Naive B cell (primary cell): Measurements from ENCODE around the gene SSR1. TPM values are rescaled to one million over a fixed set of nuclear protein-coding genes. Genes with fewer than 3 reads are reported as not detected.
"Not testable (repeated sequence)": the region's sequence is repeated elsewhere in the genome, so short reads cannot be mapped to it uniquely, and the experiment has no call there.

Experiments
- ATAC-seq, 2 donors: fragments of 150-1000 bp; cut with Tn5 transposase; 2 replicates each; pipeline ENCODE4 v1.10.0; 2021; ENCODE audit warnings: low read depth in 2 of 2, mild to moderate bottlenecking in 2 of 2, moderate library complexity in 2 of 2
- DNase-seq: peaks from one replicate; pipeline ENCODE4 v3.0.0; 2022
- H3K27ac Mint-ChIP-seq, 6 donors: one replicate each; pipeline ENCODE4 v1.8.0; 2020 to 2022; ENCODE audit warnings: mild to moderate bottlenecking in 6 of 6, mixed read lengths in 6 of 6, moderate library complexity in 5 of 6, inconsistent platforms in 2 of 6
- H3K27me3 Mint-ChIP-seq, 3 donors: one replicate each; pipeline ENCODE4 v1.8.0; 2021 to 2022; ENCODE audit warnings: mixed read lengths in 3 of 3, mild to moderate bottlenecking in 1 of 3
- H3K36me3 Mint-ChIP-seq, 2 donors: one replicate each; pipeline ENCODE4 v1.8.0; 2020 to 2022; ENCODE audit warnings: mixed read lengths in 2 of 2, inconsistent platforms in 1 of 2, mild to moderate bottlenecking in 1 of 2
- H3K4me1 Mint-ChIP-seq, 3 donors: one replicate each; pipeline ENCODE4 v1.8.0; 2020 to 2022; ENCODE audit warnings: mixed read lengths in 3 of 3, inconsistent platforms in 1 of 3, mild to moderate bottlenecking in 1 of 3, moderate library complexity in 1 of 3
- H3K4me3 Mint-ChIP-seq, 8 donors: one replicate each; pipeline ENCODE4 v1.8.0; 2020 to 2022; ENCODE audit warnings: mild to moderate bottlenecking in 8 of 8, mixed read lengths in 8 of 8, moderate library complexity in 8 of 8, inconsistent platforms in 2 of 8
- H3K9me3 Mint-ChIP-seq, 7 donors: one replicate each; pipeline ENCODE4 v1.8.0; 2020 to 2022; ENCODE audit warnings: mixed read lengths in 7 of 7, mild to moderate bottlenecking in 5 of 7, inconsistent platforms in 2 of 7, moderate library complexity in 1 of 7
- polyA plus RNA-seq, 6 donors: library from polyadenylated mRNA; unstranded; fragments of 300-500 nt; fragmentation: Illumina TruSeq; gene quantifications; one replicate each; pipeline ENCODE4 v1.2.3, GENCODE V29; 2021; ENCODE audit warnings: low read depth in 6 of 6

Gene SSR1
- polyA plus RNA-seq: 100 to 1,000 TPM; 122 to 167 (median 147) TPM

DNA sequence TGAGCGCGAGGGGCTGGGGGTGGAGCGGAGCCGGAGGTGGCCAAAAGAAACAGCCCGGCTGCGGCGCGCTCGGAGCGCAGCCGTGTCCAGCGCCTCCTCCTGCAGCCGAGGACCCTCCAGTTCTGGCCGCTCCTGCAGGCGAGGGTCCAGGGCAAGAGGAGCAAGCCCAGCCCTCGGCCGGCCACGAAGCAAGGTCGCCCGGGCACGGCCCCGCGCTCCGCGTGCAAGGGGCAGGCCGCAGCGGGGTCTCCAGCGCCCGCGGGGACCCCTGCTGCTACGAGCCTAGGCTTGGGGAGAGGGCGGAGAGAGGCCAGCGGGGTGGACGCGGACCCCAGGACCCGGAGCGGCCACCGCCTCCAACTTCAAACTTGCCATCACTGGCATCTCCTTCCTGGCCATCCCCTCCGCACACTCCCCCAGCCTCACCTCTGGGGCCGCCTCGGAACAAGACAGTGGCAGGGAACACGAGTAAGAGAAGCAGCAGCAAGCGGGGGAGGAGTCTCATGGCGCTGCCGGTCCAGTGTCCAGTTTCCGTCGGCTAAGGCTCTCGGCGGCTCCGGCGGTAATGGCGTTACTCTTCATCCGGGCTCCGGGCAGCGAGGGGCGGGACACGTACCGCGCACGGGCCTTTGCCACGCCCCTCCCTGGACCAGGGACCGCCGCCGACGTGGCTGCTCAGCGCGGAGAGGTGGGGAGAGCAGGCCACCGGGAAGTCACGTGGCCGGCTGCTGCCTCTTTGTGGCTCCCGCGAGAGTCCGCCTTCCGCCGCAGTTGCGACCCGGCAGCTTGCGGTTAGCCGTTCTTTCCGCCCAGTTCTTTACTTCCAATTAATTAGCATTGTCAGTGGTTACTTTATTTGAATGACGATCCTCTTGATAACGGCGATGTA, at the start of gene SSR1:
Gene SSR1, minus strand, starts transcription at position 584 of the 889 bp plus-strand sequence. Its CDS starts 79 bp downstream, at position 505.
- peak within 1 kb of the TSS; percentile 91 to 96 (median 94) for H3K27ac Mint-ChIP-seq
- peaks cover 7 to 23% of the 10 kb centered on the region in 2 donors for H3K36me3 Mint-ChIP-seq
- H3K4me3 Mint-ChIP-seq: peak within 1 kb of the TSS; percentile 94 to 99 (median 96)
- peaks cover 13 to 48% (median 28%) of the 10 kb centered on the region in 3 donors for H3K4me1 Mint-ChIP-seq
- no peaks in the 10 kb centered on the region for H3K27me3 Mint-ChIP-seq
- H3K9me3 Mint-ChIP-seq: no peaks in the 10 kb centered on the region
- ATAC-seq: peak; percentile 96 to 97
- peak; percentile 92 for DNase-seq

DNA sequence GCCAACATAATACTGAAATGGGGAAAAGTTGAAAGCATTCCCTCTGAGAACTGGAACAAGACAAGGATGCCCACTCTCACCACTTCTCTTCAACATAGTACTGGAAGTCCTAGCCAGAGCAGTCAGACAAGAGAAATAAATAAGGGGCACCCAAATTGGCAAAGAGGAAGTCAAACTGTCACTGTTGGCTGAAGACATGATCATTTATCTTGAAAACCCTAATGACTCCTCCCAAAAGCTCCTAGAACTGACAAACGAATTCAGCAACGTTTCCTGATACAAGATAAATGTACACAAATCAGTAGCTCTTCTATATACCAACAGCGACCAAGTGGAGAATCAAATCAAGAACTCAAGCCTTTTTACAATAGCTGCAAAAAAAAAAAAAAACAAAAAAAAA, 38.9 kb upstream of the SSR1 start:
- H3K4me3 Mint-ChIP-seq: peak overlapping the region in 1 of 8 donors; percentile 55
- peaks cover 4 to 27% (median 8%) of the 10 kb centered on the region in 3 donors for H3K27me3 Mint-ChIP-seq
- not testable (repeated sequence) for H3K9me3 Mint-ChIP-seq, ATAC-seq, H3K36me3 Mint-ChIP-seq, H3K4me1 Mint-ChIP-seq
- H3K27ac Mint-ChIP-seq: peak overlapping the region in 1 of 6 donors; percentile 70
- peak; percentile 6 for DNase-seq

DNA sequence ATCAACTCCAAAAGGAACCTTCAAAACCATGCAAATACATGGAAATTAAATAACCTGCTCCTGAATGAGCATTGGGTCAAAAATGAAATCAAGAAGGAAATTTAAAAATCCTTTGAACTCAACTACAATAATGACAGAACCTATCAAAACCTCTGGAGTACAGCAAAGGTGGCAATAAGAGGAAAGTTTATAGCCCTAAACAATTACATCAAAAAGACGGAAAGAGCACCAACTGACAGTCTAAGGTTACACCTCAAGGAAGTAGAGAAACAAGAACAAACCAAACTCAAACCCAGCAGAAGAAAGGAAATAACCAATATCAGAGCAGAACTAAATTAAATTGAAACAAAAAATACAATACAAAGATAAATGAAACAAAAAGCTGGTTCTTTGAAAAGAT, 37.6 kb upstream of the SSR1 start:
- Mint-ChIP-seq H3K27ac (peak overlapping the region in 1 of 6 donors; percentile 44), H3K27me3 (peaks cover 4 to 27% (median 8%) of the 10 kb centered on the region in 3 donors)
- H3K36me3 Mint-ChIP-seq, H3K4me3 Mint-ChIP-seq, ATAC-seq, H3K9me3 Mint-ChIP-seq, H3K4me1 Mint-ChIP-seq, DNase-seq: not testable (repeated sequence)

DNA sequence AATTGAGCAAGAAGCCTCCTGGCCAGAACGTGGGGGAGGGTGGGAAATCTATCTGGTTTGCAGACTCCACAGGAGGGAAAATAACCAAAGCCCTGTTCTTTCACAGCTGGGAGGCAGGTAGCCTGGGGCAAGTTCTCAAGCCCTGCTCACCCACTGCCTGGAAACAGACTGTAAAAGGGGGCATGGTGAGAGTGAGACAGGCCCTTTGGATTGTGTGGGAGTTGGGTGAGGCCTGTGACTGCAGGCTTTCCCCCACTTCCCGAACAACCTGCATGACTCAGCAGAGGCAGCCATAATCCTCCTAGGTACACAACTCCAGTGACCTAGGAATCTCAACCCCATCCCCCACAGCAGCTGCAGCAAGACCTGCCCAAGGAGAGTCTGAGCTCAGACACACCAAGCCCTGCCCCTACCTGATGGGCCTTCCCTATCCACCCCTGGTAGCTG, 34.6 kb upstream of the SSR1 start:
- not testable (repeated sequence) for H3K4me3 Mint-ChIP-seq, ATAC-seq, H3K4me1 Mint-ChIP-seq, DNase-seq, H3K36me3 Mint-ChIP-seq, H3K9me3 Mint-ChIP-seq
- peak overlapping the region in 1 of 6 donors; percentile 93 for H3K27ac Mint-ChIP-seq
- H3K27me3 Mint-ChIP-seq: peaks cover 0 to 19% (median 18%) of the 10 kb centered on the region in 3 donors

DNA sequence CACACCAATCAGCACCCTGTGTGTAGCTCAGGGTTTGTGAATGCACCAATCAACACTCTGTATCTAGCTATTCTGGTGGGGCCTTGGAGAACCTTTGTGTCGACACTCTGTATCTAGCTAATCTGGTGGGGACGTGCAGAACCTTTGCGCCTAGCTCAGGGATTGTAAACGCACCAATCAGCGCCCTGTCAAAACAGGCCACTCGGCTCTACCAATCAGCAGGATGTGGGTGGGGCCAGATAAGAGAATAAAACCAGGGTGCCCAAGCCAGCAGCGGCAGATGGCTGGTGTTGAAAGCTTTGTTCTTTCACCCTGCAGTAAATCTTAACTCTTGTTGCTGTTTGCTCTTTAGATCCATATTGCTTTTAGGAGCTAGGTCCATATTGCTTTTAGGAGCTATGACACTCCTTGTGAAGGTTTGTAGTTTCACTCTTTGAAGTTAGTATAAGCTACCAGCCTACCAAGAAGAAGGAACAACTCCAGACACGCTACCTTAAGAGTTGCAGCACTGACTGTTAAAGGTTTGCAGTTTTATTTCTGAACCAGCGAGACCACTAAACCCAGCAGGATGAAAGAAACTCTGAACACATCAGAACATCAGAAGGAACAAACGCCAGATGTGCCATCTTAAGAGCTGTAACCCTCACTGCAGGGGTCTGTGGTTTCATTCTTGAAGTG, 31.9 kb upstream of the SSR1 start:
- Mint-ChIP-seq H3K27ac (peak overlapping the region in 1 of 6 donors; percentile 33), H3K4me3 (peak overlapping the region in 1 of 8 donors; percentile 33), H3K27me3 (peaks cover 0 to 25% (median 14%) of the 10 kb centered on the region in 3 donors)
- DNase-seq, ATAC-seq, H3K36me3 Mint-ChIP-seq, H3K4me1 Mint-ChIP-seq, H3K9me3 Mint-ChIP-seq: not testable (repeated sequence)

DNA sequence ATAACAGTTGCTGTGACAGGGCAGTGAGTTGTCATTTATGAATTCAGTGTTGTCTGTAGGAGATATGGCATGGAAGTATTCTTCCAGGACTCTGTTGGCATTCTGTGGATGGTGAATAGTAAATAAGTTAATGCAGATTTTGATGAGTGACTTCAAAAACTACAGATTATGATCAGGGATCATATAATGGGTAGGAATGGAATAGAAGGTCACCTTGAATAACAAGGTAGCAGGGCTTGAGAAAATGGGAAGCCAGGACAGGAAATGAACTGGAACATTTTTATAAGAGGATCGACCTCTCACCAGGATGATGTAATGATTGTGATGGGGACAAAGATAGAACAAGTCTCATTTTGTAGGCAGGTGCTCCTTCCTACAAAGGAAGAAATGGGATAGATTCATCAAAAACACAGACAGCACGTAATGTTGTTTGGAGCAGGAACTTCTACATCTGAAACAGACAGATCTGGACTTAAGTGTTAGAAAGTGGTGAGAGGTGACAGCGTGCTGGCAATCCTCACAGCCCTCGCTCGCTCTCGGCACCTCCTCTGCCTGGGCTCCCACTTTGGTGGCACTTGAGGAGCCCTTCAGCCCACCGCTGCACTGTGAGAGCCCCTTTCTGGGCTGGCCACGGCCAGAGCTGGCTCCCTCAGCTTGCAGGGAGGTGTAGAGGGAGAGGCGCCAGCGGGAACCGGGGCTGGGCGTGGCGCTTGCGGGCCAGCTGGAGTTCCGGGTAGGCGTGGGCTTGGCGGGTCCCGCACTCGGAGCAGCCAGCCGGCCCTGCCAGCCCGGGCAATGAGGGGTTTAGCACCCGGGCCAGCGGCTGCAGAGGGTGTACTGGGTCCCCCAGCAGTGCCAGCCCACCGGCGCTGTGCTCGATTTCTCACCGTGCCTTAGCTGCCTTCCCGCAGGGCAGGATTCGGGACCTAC, 30.8 kb upstream of the SSR1 start:
- H3K9me3 Mint-ChIP-seq: no peaks in the 10 kb centered on the region
- H3K36me3 Mint-ChIP-seq: peaks cover 0 to 8% of the 10 kb centered on the region in 2 donors
- H3K27ac Mint-ChIP-seq: no peak overlapping the region
- peaks cover 0 to 4% (median 0%) of the 10 kb centered on the region in 3 donors for H3K4me1 Mint-ChIP-seq
- H3K27me3 Mint-ChIP-seq: peaks cover 0 to 25% (median 7%) of the 10 kb centered on the region in 3 donors
- peak overlapping the region in 1 of 8 donors; percentile 57 for H3K4me3 Mint-ChIP-seq
- DNase-seq: no peak
- no peak for ATAC-seq

DNA sequence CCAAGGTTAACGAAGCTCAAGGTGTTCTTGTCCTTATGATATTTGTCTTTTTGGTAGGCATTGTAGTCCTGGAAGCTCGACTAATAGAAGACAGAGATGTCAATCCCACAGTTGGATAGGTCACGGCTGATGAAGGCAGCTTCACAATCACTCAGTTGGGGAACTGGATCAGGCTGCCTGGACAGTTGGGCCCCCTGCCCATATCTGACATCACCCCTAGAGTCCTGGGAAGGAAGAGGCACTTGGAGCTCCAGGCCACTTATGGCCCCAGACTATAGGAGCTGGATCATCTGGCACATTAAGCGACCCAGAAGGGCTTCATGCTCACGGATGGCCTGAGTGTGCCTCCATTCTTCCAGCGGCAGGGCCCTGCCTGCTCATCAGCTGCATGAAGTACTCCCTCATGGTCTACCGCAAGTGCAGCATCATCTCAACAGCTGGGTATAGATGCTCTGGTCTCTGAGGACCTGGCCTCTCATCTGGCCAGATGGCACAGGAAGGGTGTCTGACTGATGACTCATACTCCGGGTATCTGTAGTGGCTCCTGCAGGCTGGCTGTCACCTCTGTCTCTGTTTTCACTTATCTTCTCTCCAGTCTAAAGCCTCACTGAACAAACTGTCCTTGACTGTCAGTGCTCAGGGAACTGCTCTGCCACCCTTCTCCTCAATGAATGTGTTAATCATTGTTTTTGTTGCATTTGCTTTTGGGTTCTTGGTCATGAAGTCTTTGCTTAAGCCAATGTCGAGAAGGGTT, 29.2 kb upstream of the SSR1 start:
- ATAC-seq: no peak
- Mint-ChIP-seq H3K4me1 (no peaks in the 10 kb centered on the region), H3K27ac (peak overlapping the region in 1 of 6 donors; percentile 52), H3K9me3 (no peaks in the 10 kb centered on the region), H3K4me3 (no peak overlapping the region), H3K27me3 (peaks cover 0 to 17% (median 4%) of the 10 kb centered on the region in 3 donors), H3K36me3 (no peaks in the 10 kb centered on the region)
- DNase-seq: no peak

DNA sequence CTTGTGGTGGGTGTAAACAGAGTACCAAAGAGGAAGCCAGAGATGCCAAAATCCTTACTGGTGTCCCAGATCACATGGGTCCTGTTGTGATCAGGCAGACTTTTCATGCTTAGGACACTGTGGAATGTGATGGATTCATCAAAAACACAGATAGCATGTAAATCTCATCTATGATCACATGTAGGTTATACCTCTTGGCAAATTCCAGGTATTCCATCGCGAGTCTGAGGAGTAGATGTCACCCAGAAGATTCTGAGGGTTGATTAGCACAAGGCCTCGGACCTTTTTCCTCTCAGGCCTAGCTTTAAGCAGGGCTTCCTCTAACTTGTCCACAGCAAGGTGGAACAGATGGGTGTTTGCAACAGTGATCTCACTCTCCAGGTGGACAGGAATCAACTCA, 28.3 kb upstream of the SSR1 start:
- ATAC-seq (no peak), DNase-seq (no peak)
- no peaks in the 10 kb centered on the region for H3K36me3 Mint-ChIP-seq
- H3K4me1 Mint-ChIP-seq: no peaks in the 10 kb centered on the region
- H3K27ac Mint-ChIP-seq: peak overlapping the region in 1 of 6 donors; percentile 65
- peaks cover 0 to 17% (median 4%) of the 10 kb centered on the region in 3 donors for H3K27me3 Mint-ChIP-seq
- no peak overlapping the region for H3K4me3 Mint-ChIP-seq
- no peaks in the 10 kb centered on the region for H3K9me3 Mint-ChIP-seq

DNA sequence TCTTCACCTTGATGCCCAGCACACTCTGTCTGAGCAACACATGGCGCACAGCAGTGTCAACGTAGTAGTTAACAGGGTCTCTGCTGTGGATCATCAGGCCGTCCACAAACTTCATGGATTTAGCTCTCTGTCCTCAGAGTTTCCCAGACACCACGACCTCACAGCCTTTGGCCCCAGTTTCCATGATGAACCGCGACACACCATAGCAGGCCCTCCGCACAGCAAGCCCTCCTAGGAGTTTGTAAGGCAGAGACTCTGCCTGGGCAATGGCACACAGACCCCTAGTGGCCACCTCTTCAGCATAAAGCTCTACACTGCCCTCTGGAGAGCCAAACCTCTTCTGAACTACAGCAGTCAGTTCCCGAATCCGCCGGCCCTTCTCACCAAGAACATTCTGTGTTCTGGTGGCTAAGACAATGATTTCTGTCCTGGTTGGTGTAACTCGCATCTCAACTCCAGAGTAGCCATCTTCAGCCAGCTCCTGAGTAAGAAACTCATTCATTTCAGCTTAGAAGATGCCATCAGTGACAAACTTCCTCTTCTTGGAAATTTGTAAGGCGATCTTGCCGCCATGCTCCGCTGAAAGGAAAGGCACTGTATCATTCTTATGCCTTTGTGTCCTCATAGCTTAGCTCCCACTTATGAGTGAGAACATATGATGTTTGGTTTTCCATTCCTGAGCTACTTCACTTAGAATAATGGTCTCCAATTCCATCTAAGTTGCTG, 26.2 kb upstream of the SSR1 start:
- Mint-ChIP-seq H3K27ac (peak overlapping the region in 1 of 6 donors; percentile 71), H3K27me3 (peaks cover 0 to 17% (median 4%) of the 10 kb centered on the region in 3 donors)
- not testable (repeated sequence) for H3K36me3 Mint-ChIP-seq, H3K4me1 Mint-ChIP-seq, DNase-seq, H3K4me3 Mint-ChIP-seq, H3K9me3 Mint-ChIP-seq
- ATAC-seq: peak; percentile 41

DNA sequence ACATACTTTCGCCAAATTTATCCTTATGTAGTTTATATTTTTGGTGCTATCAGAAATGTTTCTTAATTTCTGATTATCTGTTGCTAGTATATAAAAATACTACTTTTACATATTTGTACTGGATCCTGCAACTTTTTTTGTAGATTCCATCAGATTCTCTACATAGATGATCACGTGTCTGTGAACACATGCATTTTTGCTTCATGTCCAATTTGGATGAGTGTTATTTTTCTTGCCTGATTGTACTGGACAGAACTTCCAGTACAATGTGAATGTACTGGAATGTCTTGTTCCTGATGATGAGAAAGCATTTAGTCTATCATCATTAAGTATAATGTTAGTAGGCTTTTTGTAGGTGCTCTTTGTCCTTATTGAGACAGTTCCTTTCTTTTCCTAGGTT, 25.0 kb upstream of the SSR1 start:
- Mint-ChIP-seq H3K36me3 (peaks cover 0 to 4% of the 10 kb centered on the region in 2 donors), H3K27ac (no peak overlapping the region), H3K4me3 (no peak overlapping the region), H3K4me1 (no peaks in the 10 kb centered on the region), H3K9me3 (no peaks in the 10 kb centered on the region), H3K27me3 (peaks cover 0 to 8% (median 4%) of the 10 kb centered on the region in 3 donors)
- ATAC-seq (no peak), DNase-seq (no peak)

DNA sequence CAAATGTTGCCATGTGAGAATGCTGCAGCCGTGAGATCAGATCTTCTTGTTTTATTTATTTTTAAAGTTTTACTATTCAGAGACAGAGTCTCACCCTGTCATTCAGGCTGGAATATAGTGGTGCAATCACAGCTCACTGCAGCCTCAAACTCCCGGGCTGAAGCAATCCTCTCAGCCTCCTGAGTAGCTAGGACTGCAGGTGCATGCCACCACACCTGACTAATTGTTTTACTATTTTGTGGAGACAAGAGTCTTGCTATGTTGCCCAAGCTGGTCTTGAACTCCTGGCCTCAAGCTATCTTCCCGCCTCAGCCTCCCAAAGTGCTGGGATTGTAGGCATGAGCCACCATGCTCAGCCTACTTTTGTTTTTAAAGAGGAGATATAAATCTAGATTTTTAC, 22.5 kb upstream of the SSR1 start:
- Mint-ChIP-seq H3K27me3 (no peaks in the 10 kb centered on the region), H3K4me1 (no peaks in the 10 kb centered on the region), H3K36me3 (peaks cover 0 to 4% of the 10 kb centered on the region in 2 donors), H3K27ac (no peak overlapping the region), H3K9me3 (no peaks in the 10 kb centered on the region), H3K4me3 (no peak overlapping the region)
- ATAC-seq (no peak), DNase-seq (no peak)

DNA sequence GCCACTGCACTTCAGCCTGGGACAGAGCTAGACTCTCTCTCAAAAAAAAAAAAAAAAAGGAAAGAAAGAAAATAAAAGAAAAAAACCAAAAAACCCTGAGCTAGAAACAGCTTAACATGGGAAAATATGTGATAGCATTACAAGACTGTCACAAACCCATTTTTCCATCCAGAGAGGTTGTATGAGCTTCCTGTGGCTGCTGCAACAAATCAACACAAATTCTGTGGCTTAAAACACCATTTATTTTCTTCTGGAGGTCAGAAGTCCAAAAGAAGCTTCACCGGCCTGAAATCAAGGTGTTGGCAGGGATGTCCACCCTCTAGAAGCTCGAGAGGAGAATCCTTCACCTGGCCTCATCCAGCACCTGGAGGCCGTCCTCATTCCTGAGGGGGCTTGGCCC, 21.7 kb upstream of the SSR1 start:
- peaks cover 0 to 4% of the 10 kb centered on the region in 2 donors for H3K36me3 Mint-ChIP-seq
- no peak for DNase-seq
- ATAC-seq: no peak
- H3K4me1 Mint-ChIP-seq: no peaks in the 10 kb centered on the region
- no peaks in the 10 kb centered on the region for H3K27me3 Mint-ChIP-seq
- no peaks in the 10 kb centered on the region for H3K9me3 Mint-ChIP-seq
- no peak overlapping the region for H3K4me3 Mint-ChIP-seq
- no peak overlapping the region for H3K27ac Mint-ChIP-seq
